ENCODE results near the gene RMC1.
A peak's percentile ranks its signal among the peaks of the same experiment; 100 is the strongest.
"Not testable (repeated sequence)": the region's sequence is repeated elsewhere in the genome, so short reads cannot be mapped to it uniquely, and the experiment has no call there.

The RMC1 gene

GRCh38 chr18:23503038-23503962 is at the start of gene RMC1:
RMC1 (plus strand) TSS chr18:23503511; CDS start chr18:23503619, 108 bp downstream.
- peak; percentile 96 to 98 (median 97) for DNase-seq (ENCODE audit: low read depth in 3 of 3)

GRCh38 chr18:23453680-23454058 is 49.6 kb upstream of the RMC1 start:
- DNase-seq (ENCODE audit: low read depth in 3 of 3), result no peak

GRCh38 chr18:23456835-23457234 is 46.5 kb upstream of the RMC1 start:
- no peak for DNase-seq (ENCODE audit: low read depth in 3 of 3)

GRCh38 chr18:23458830-23459529 is 44.3 kb upstream of the RMC1 start:
- no peak for DNase-seq (ENCODE audit: low read depth in 3 of 3)

- no peak for DNase-seq (ENCODE audit: low read depth in 3 of 3)
Observed at GRCh38 chr18:23459530-23459921, 43.8 kb upstream of the RMC1 start.

GRCh38 chr18:23460285-23461273 is 42.7 kb upstream of the RMC1 start:
- no peak for DNase-seq (ENCODE audit: low read depth in 3 of 3)

- DNase-seq (ENCODE audit: low read depth in 3 of 3), result no peak
Observed at GRCh38 chr18:23462876-23463275, 40.4 kb upstream of the RMC1 start.

- DNase-seq (ENCODE audit: low read depth in 3 of 3), result no peak
Observed at GRCh38 chr18:23468753-23469459, 34.4 kb upstream of the RMC1 start.

GRCh38 chr18:23470620-23471387 is 32.5 kb upstream of the RMC1 start:
- DNase-seq (ENCODE audit: low read depth in 3 of 3), result no peak

GRCh38 chr18:23471486-23471885 is 31.8 kb upstream of the RMC1 start:
- DNase-seq (ENCODE audit: low read depth in 3 of 3), result no peak

- no peak for DNase-seq (ENCODE audit: low read depth in 3 of 3)
Observed at GRCh38 chr18:23479829-23480505, 23.3 kb upstream of the RMC1 start.

GRCh38 chr18:23484561-23485182 is 18.6 kb upstream of the RMC1 start:
- DNase-seq (ENCODE audit: low read depth in 3 of 3), result no peak

- DNase-seq (ENCODE audit: low read depth in 3 of 3), result no peak
Observed at GRCh38 chr18:23485386-23485785, 17.9 kb upstream of the RMC1 start.

GRCh38 chr18:23487738-23488570 is 15.4 kb upstream of the RMC1 start:
- DNase-seq (ENCODE audit: low read depth in 3 of 3), result peak in 2 of 3 experiments; percentile 9 to 42

GRCh38 chr18:23489586-23489985 is 13.7 kb upstream of the RMC1 start:
- DNase-seq (ENCODE audit: low read depth in 3 of 3), result not testable (repeated sequence)

GRCh38 chr18:23493654-23494053 is 9.7 kb upstream of the RMC1 start:
- no peak for DNase-seq (ENCODE audit: low read depth in 3 of 3)

GRCh38 chr18:23494992-23495391 is 8.3 kb upstream of the RMC1 start:
- DNase-seq (ENCODE audit: low read depth in 3 of 3), result no peak

- no peak for DNase-seq (ENCODE audit: low read depth in 3 of 3)
Observed at GRCh38 chr18:23495723-23496440, 7.4 kb upstream of the RMC1 start.
